Measurements from ENCODE around the gene MRPS18B. TPM values are rescaled to one million over a fixed set of nuclear protein-coding genes. Genes with fewer than 3 reads are reported as not detected.
A peak's percentile ranks its signal among the peaks of the same experiment; 100 is the strongest.

Gene MRPS18B
- total and polyA plus RNA-seq, 2 of the 13 experiments (the other 11 are each of a cell fraction or from before 2014, with no cell fraction given), result 125 to 131 TPM

DNA sequence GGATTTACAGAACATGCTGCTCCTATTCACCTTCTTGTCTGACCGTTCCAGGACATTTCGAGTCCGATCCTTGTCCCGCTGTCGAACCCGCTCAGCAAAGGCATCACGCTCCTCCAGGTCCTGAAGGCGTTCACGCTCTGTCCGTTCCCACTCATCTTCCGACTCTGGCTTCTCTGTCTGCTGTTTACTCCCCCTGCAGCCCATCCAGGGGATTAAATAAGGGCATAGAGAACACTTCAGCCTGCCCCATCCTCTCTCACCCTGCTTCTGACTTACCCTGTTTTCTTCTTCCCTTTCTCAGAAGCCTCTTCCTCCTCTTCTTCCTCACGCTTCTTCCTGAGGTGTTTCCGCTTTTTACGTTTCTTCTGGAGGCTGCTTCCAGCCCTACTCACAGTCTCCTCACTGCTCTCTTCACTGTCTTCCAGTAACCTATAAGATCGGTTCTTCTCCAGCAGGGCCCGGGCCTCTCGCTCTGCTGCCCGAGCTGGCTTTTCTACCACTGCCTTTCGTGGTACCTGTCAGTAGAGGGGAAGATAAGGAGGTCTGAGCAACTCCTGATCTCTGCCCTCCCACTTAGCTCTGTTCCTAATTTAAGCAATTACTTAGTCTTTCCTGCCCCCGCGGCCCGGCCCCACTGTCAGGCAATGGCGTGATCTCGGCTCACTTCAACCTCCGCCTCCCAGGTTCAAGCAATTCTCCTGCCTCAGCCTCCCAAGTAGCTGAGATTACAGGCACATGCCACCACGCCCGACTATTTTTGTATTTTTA, 53.3 kb downstream of the MRPS18B start (continued):
- TF ChIP-seq, protein P1, sequence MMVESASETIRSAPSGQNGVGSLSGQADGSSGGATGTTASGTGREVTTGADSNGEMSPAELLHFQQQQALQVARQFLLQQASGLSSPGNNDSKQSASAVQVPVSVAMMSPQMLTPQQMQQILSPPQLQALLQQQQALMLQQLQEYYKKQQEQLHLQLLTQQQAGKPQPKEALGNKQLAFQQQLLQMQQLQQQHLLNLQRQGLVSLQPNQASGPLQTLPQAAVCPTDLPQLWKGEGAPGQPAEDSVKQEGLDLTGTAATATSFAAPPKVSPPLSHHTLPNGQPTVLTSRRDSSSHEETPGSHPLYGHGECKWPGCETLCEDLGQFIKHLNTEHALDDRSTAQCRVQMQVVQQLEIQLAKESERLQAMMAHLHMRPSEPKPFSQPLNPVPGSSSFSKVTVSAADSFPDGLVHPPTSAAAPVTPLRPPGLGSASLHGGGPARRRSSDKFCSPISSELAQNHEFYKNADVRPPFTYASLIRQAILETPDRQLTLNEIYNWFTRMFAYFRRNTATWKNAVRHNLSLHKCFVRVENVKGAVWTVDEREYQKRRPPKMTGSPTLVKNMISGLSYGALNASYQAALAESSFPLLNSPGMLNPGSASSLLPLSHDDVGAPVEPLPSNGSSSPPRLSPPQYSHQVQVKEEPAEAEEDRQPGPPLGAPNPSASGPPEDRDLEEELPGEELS (CRISPR knock-in tag; IDR thresholded peaks at IDR 0.05), result peak; percentile 14; the same call in 1 of the 2 replicates
- TF ChIP-seq ZNF17 (CRISPR knock-in tag; IDR thresholded peaks at IDR 0.05) (no peak), ZFP36L2 (CRISPR knock-in tag; IDR thresholded peaks at IDR 0.05) (no peak), ZNF746 (CRISPR knock-in tag; IDR thresholded peaks at IDR 0.05) (no peak), TMF1 (CRISPR knock-in tag; IDR thresholded peaks at IDR 0.05; ENCODE audit: low read depth) (no peak), ZNF160 (CRISPR knock-in tag; IDR thresholded peaks at IDR 0.05) (no peak), SP4 (CRISPR knock-in tag; IDR thresholded peaks at IDR 0.05) (no peak), ZNF3 (CRISPR knock-in tag; IDR thresholded peaks at IDR 0.05) (no peak), DNMT1 (CRISPR knock-in tag; IDR thresholded peaks at IDR 0.05) (no peak), KDM1A (CRISPR knock-in tag; IDR thresholded peaks at IDR 0.05) (no peak), MIER2 (CRISPR knock-in tag; IDR thresholded peaks at IDR 0.05) (no peak), SIX4 (CRISPR knock-in tag; IDR thresholded peaks at IDR 0.05) (no peak), CCAR2 (optimal IDR thresholded peaks at IDR 0.05; ENCODE audit: low read depth, low read length) (no peak), ATAD3A (CRISPR knock-in tag; IDR thresholded peaks at IDR 0.05) (no peak)
- TF ChIP-seq, protein P2, sequence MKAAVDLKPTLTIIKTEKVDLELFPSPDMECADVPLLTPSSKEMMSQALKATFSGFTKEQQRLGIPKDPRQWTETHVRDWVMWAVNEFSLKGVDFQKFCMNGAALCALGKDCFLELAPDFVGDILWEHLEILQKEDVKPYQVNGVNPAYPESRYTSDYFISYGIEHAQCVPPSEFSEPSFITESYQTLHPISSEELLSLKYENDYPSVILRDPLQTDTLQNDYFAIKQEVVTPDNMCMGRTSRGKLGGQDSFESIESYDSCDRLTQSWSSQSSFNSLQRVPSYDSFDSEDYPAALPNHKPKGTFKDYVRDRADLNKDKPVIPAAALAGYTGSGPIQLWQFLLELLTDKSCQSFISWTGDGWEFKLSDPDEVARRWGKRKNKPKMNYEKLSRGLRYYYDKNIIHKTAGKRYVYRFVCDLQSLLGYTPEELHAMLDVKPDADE (CRISPR knock-in tag; IDR thresholded peaks at IDR 0.05), result no peak
- TF ChIP-seq, protein P3, sequence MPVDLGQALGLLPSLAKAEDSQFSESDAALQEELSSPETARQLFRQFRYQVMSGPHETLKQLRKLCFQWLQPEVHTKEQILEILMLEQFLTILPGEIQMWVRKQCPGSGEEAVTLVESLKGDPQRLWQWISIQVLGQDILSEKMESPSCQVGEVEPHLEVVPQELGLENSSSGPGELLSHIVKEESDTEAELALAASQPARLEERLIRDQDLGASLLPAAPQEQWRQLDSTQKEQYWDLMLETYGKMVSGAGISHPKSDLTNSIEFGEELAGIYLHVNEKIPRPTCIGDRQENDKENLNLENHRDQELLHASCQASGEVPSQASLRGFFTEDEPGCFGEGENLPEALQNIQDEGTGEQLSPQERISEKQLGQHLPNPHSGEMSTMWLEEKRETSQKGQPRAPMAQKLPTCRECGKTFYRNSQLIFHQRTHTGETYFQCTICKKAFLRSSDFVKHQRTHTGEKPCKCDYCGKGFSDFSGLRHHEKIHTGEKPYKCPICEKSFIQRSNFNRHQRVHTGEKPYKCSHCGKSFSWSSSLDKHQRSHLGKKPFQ (CRISPR knock-in tag; IDR thresholded peaks at IDR 0.05; ENCODE audit: insufficient replicate concordance), result no peak
- TF ChIP-seq, protein P4, sequence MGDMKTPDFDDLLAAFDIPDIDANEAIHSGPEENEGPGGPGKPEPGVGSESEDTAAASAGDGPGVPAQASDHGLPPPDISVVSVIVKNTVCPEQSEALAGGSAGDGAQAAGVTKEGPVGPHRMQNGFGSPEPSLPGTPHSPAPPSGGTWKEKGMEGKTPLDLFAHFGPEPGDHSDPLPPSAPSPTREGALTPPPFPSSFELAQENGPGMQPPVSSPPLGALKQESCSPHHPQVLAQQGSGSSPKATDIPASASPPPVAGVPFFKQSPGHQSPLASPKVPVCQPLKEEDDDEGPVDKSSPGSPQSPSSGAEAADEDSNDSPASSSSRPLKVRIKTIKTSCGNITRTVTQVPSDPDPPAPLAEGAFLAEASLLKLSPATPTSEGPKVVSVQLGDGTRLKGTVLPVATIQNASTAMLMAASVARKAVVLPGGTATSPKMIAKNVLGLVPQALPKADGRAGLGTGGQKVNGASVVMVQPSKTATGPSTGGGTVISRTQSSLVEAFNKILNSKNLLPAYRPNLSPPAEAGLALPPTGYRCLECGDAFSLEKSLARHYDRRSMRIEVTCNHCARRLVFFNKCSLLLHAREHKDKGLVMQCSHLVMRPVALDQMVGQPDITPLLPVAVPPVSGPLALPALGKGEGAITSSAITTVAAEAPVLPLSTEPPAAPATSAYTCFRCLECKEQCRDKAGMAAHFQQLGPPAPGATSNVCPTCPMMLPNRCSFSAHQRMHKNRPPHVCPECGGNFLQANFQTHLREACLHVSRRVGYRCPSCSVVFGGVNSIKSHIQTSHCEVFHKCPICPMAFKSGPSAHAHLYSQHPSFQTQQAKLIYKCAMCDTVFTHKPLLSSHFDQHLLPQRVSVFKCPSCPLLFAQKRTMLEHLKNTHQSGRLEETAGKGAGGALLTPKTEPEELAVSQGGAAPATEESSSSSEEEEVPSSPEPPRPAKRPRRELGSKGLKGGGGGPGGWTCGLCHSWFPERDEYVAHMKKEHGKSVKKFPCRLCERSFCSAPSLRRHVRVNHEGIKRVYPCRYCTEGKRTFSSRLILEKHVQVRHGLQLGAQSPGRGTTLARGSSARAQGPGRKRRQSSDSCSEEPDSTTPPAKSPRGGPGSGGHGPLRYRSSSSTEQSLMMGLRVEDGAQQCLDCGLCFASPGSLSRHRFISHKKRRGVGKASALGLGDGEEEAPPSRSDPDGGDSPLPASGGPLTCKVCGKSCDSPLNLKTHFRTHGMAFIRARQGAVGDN (CRISPR knock-in tag; IDR thresholded peaks at IDR 0.05), result 0 out of 2 replicates have a peak, but pooled peaks have one; percentile 30
- TF ChIP-seq, protein P5, sequence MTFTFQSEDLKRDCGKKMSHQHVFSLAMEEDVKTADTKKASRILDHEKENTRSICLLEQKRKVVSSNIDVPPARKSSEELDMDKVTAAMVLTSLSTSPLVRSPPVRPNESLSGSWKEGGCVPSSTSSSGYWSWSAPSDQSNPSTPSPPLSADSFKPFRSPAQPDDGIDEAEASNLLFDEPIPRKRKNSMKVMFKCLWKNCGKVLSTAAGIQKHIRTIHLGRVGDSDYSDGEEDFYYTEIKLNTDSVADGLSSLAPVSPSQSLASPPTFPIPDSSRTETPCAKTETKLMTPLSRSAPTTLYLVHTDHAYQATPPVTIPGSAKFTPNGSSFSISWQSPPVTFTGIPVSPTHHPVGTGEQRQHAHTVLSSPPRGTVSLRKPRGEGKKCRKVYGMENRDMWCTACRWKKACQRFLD (CRISPR knock-in tag; IDR thresholded peaks at IDR 0.05; ENCODE audit: borderline replicate concordance), result 0 out of 2 replicates have a peak, but pooled peaks have one; percentile 35
- TF ChIP-seq, protein P6, sequence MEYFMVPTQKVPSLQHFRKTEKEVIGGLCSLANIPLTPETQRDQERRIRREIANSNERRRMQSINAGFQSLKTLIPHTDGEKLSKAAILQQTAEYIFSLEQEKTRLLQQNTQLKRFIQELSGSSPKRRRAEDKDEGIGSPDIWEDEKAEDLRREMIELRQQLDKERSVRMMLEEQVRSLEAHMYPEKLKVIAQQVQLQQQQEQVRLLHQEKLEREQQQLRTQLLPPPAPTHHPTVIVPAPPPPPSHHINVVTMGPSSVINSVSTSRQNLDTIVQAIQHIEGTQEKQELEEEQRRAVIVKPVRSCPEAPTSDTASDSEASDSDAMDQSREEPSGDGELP (IDR thresholded peaks at IDR 0.05; ENCODE audit: borderline replicate concordance, low read depth), result no peak

All from HepG2 (cell line).